Stomach (tissue), 4 donors: ENCODE data around the gene STRBP.

Experiments
- CTCF ChIP-seq, 7 experiments: fragments of 450-650 bp in 4 of 7; fragments of 200-600 bp in 3 of 7; sonication (generic) in 3 of 7; IDR thresholded peaks; one replicate each; pipeline ENCODE4 v1.5.1; 2016 to 2019; ENCODE audit warnings: antibody characterized with exemption in 7 of 7, control low read depth in 2 of 7, mild to moderate bottlenecking in 1 of 7
- POLR2AphosphoS5 ChIP-seq, 3 donors: sonication (generic); formaldehyde crosslinking; IDR thresholded peaks; one replicate each; pipeline ENCODE4 v1.6.1; 2016; ENCODE audit warnings: antibody characterized with exemption in 3 of 3

GRCh38 chr9:123168586-123168985, 99.8 kb downstream of the STRBP start:
- no peak for TF ChIP-seq CTCF (IDR thresholded peaks at IDR 0.05)
- no peak for TF ChIP-seq POLR2AphosphoS5 (IDR thresholded peaks at IDR 0.05)
